GM19395 (cell line): Measurements from ENCODE around the gene MRPS35.
"Not testable (repeated sequence)": the region's sequence is repeated elsewhere in the genome, so short reads cannot be mapped to it uniquely, and the experiment has no call there.

Experiments used
- ATAC-seq: cut with Tn5 transposase; IDR thresholded peaks from one replicate; pipeline ENCODE4 v1.9.1; 2021; ENCODE audit warnings: mild to moderate bottlenecking, moderate library complexity; ENCODE audit not compliant: unreplicated experiment

The MRPS35 gene

DNA sequence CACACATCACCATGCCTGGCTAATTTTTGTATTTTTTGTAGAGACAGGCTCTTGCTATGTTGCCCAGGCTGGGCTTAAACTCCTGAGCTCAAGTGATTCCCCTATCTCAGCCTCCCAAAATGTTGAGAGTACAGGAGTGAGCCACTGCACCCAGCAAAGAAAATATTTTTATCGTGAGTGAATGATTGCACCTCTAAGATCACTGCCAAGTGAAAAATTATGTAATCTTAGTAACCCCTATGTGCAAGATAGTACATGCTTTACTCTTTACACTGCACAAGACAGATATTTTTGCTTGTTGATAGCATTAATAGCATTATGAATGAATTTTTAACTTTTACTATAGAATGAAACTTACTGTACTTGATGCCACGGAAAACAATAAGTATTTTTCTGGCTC, 3.4 kb upstream of the MRPS35 start:
- no peak for ATAC-seq

DNA sequence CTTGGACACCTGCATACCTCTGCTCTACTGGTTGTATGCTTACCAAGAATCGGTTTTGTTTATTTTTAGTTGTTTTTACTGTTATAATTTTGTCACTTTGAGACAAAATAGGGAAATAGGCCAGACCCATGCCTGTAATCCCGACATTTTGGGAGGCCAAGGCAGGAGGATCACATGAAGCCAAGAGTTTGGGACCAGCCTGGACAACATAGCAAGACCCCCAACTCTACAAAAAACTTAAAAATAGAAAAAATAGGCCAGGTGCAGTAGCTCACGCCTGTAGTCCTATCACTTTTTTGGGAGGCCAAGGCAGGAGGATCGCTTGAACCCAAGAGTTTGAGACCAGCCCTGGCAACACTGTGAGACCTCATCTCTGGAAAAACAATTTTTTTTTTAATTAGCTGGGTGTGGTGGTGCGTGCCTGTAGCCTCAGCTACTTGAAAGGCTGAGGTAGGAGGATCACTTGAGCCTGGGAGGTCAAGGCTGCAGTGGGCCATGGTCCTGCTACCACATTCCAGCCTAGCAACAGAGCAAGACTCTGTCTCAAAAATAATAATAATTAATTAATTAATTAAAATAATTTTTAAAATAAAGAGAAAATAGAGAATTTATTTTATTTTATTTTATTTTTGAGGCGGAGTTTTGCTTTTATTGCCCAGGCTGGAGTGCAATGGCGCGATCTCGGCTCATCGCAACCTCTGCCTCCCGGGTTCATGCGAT, 1.3 kb upstream of the MRPS35 start:
- ATAC-seq, result no peak

DNA sequence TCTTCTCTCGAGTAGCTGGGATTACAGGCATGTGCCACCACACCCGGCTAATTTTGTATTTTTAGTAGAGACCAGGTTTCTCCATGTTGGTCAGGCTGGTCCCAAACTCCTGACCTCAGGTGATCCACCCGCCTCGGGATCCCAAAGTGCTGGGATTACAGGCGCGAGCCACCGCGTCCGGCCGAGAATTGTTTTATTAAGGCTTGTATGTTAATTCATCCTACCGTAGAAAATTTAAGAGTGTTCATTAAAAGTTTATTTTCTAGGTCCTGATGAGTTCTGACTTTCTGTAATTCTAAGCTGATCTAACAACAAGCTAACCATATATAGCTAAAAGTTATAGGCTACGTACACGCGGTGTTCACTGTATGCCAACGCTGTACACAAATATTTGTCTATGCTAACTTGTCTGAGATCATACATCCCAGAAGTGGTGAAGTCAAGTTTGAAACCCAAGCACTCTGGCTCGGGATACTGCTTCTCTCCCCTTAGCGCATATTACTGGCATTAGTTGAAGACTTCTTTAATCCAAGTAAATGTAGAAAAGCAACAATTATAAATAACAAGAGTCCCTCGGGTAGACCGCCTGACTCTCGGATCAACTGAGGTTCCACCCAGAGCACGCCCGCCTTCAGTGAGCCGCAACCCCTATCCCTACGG, 570 bp upstream of the MRPS35 start:
- peak; percentile 60 for ATAC-seq

DNA sequence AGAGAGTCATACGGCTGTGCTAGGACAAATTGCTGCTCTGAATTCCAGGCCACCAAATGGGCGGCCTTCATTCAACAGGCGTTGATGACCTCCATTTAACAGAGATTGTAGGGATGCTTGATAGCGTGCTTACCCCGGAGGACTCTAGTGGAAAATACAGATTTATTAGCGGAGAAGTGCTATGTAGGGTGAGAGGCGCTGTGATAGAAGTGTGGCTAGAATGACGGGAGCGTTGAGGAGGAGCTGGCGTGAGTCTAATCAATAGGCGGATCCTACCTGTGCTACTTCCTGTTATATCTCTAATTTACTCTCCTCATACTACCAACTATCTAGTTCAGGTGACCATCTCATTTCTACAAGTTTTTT, 668 bp downstream of the MRPS35 start:
- peak; percentile 13 for ATAC-seq

DNA sequence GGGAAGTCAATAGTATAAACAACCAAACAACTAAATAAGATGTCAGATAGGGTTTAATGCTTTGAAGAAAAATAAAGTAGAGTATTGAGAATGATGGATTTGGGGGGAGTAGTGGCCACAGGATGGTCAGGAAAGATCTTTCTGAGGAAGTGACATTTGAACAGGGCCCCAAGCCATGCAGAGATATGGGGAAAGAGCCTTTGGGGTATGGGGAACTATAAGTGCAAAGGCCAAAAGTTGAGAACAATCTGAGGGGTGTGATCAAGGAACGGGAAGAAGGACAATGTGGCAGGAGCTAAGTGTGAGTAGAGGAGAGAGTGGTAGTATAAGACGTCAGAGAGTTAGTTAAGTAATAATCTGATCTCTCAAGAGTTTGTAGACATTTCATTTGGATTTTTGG, 1.3 kb downstream of the MRPS35 start:
- no peak for ATAC-seq

DNA sequence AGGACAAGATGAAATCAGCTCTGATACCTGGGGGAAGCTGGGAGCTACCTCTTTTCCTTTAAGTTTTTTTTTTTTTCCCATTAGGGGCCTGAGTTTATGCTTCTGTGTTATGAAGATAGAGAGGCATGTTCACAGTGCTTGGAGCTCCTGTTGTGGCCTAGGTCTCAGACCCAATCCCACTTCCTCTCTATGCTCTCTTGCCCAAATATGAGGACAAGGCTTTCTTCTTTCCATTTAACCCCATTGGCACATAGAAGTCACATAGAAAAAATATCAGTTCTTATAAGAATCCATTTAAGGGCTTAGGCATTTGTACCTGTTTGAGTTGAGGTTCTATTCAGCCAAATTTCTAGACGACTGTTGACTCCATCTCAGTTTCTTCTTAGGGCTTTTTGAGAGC, 12.6 kb downstream of the MRPS35 start:
- no peak for ATAC-seq

DNA sequence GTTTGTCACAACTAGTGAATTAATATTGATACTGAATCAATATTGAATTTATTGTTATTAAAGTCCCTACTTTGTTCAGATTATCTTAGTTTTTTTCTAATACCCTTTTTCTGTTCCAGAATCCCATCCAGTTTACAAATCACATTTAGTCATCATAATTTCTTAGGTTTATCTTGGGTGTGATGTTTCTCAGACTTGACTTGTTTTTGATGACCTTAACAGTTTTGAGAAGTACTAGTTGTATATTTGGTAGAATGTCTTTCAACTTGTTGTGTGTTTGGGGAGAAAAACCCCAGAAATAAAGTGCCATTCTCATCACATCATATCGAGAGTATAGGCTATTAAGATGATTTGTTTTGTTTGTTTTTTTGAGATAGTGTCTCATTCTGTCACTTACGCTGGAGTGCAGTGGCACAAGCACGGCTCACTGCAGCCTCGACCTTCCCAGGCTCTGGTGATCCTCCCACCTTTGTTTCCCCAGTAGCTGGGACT, 19.5 kb downstream of the MRPS35 start:
- no peak for ATAC-seq

DNA sequence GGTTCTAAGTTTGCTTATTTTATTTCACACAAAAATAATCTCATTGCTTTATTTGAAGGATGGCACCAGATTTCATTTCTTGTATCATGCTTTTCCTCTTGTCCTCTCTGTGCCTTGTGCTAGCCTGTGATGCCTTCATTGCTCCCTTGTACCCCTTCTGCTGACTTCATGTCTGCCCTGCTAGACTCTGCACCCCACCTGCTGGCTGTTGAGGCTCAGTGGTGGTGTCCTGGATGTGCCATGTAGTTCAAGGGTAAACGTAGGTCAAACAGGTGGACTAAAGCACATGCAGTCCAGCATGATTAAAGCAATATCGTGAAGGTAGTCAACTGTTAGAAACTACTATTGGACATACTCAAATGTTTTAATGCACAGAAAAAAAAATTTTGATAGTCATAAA, 21.6 kb downstream of the MRPS35 start:
- ATAC-seq, result no peak

DNA sequence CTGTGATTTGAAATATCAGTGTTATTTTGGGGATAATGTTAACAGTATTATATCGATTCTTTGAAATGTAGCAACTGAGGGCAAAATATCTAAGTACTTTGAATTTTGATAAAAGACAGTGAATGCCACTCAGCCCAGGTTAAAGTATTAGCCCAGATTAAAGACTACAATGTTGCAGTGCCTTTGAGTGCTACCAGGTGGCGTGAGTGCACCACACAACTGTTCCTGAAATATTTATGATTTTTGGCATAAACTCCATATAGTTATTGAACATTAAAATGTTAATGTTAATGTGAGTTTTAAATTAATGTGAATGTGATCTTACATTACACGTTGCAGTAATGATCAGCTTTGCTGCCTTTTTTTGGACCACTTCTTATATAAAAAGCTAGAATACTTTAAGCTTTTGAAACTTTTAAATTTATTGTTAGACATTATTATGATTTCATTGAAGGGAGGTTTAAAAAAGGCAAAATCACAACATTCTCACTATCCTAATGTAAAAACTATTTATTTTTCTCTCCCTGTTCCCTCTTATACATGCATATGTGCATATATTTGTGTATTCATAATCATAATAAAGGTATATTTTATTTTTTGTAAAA, 22.5 kb downstream of the MRPS35 start:
- peak; percentile 67 for ATAC-seq

DNA sequence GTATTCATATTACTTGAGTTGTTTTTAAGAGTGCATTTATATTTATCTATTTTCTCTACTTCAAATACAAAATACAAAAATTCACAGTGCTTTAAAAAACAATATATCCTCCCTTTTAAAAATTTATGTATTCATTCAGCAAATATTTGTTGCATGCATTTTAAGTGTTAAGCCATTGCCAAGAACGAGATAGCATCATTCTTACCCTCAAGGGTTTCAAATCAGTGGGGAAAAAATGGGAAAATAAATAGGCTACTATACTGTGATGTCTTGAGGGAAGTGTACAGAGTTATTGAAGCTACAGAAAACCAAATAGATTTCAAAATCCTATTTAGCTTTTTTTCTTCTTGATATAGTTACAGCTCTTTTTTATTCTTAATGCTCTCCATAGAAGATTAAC, 23.2 kb downstream of the MRPS35 start:
- no peak for ATAC-seq

DNA sequence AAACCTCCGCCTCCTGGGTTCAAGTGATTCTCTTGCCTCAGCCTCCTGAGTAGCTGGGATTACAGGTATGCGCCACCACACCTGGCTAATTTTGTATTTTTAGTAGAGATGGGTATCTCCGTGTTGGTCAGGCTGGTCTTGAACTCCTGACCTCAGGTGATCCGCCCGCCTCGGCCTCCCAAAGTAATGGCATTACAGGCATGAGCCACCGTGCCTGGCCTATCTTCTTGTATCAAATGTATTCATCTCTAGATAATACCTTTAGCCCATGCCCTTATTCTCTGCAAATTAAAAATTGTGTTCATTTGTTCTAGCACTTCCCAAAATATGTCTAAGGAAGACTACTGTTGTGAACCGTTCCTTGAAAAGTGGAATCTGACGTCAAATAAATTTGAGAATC, 23.7 kb downstream of the MRPS35 start:
- ATAC-seq, result not testable (repeated sequence)

DNA sequence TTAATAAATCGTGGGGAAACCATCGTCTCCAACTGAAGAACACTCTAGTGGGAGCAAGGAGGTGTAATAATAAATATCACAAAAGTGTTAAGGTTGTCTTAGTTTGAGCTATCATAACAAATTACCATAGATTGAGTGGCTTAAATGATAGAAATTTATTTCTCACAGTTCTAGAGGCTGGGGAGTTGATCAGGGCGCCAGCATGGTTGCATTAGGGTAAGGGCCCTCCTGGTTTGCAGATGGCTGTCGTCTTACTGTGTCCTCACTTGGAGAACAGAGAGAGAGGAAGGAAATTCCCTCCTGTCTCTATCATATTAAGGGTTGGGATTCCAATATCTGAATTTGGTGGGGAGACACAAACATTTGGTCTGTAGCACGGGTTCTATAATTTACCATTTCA, 33.0 kb downstream of the MRPS35 start:
- ATAC-seq, result no peak

DNA sequence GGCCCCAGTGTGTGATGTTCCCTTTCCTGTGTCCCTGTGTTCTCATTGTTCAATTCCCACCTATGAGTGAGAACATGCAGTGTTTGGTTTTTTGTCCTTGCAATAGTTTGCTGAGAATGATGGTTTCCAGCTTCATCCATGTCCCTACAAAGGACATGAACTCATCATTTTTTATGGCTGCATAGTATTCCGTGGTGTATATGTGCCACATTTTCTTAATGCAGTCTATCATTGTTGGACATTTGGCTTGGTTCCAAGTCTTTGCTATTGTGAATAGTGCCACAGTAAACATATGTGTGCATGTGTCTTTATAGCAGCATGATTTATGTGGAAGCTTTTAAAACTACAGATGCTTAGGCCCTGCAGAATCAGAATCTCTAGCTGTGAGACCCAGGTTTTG, 35.1 kb downstream of the MRPS35 start:
- not testable (repeated sequence) for ATAC-seq

DNA sequence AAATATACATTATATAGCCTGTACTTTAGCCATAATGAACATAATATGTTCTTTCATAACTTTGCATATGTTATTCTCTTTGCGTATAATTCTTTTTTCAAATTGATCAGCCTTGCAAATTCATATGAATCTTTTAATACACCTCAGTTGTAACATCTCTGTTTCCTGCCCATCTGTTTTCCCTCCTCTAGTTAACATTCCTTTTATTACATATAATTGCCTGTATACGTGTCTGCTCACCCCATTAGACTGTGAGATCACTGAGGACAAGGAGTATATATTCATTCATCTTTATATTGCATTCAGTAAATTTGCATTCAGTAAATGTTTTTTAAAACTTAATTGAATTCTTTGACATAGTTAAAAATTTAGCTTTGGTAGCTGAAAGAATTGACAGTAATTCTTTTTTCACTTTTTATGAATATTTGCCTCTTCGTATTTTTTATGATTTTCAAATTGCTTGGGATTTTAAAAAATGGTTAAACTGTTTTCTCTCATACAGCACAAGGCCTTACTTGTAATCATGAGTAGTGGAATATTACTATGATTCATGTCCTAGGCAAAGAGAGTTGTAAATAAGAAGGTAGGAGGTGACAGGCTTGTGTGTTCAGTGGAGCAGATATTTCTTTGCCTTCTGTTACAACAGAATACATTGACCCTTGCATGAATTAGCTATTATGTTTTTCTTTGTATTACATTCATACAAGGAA, 36.6 kb downstream of the MRPS35 start:
- ATAC-seq, result no peak

DNA sequence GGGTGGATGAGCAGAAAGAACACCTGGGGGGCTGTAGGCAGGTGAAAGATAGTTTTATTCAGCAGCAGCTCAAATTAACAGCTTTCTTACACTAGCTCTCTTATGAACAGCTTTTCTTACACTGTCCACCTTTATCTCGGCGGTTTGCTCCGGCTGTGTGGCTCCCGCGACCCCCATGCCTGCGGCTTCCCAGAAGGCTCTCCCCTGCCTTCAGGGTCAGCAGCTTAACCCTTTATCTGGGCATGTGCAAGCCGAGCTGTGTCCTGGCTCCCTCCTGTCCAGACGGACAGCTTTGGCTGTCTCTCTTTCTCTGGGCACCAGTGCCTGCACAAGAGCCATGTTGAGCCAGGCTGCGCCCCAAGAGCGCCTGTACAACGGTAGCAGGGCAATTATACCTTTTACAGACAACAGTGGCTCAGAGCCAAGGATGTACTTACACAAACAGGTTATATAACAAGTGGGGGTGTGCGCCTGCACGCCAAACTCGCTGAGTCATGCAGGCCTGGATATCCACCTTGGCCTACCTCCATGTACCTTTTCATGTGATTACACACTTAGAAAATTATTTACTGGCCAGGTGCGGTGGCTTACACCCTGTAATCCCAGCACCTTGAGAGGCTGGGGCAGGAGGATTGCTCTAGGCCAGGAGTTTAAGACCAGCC, 40.9 kb downstream of the MRPS35 start:
- ATAC-seq, result no peak

DNA sequence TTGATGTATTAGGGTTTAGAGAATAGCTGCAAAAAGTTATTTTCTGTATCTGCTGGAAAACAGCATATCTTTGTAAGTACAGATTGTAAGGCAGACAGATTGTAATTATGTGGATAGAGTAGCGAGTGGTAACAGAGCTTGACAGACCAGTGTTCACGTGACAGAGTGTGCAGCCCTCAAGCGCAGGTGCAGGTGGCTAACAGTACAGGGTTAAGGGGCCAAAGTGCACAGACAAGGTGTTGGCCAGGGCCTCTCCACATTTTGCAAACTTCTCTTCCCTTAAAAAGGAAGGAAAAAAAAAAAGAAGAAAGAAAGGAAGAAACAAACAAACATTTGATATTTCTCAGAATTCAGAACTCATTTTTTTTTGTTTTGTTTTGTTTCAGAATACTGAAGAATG, 44.2 kb downstream of the MRPS35 start:
- no peak for ATAC-seq

DNA sequence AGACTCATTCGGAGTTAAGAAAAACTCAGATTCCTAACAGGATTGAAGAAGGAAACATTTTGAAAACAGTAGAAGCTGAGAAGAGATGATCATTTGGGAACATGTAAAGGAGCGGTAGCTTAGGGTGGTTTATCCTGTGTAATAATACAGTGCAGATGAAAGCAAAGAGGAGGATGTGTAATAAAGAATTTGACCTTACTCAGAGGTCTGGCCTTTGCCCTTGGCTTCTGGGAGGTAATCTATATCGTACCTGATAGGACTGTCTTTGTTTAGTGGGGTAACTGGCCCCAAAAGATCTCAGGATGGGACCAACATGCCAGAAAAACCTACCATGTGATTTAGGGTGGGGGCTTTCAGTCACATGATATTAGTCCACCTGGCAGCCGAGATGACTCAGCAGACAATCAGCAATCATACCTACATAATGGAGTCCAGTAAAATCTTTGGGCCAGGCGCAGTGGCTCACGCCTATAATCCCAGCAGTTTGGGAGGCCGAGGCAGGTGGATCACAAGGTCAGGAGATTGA, 46.1 kb downstream of the MRPS35 start:
- no peak for ATAC-seq

DNA sequence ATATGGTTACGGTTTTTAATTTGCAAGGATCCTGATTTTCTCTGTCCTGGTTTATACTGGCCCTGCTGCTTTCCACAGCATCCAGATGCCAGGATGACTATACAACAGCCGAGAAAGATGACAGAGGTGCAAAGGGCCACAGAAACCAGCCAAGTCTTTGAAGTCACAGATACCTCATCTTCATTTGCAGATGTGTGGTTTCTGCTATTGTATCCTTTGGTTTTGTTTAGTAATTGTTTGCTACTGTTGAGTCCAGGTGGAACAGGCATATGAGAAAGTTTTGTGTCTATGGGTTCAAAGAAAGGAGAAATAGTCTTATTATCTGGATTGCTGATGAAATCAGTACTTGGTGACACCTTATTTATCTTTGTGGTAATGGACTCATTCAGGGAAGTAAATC, 52.1 kb downstream of the MRPS35 start:
- no peak for ATAC-seq

DNA sequence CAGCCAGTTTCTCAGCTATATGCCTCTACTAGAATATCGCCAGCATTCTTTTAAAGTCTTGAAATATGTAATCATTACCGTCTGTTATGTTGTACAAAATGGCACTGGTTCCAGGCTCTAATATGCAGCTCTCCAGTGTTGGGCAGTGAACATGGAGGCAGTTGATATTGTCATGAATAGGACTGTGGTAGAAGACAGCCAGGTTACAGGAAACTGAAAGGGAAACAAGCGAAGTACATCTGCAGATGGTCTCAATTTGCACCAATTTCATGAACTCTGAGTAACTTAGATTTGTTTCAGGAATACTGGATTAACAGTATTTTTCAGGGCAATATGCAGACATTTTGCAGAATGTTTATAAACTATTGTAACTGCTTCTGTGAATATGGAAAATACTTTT, 56.0 kb downstream of the MRPS35 start:
- peak; percentile 49 for ATAC-seq

DNA sequence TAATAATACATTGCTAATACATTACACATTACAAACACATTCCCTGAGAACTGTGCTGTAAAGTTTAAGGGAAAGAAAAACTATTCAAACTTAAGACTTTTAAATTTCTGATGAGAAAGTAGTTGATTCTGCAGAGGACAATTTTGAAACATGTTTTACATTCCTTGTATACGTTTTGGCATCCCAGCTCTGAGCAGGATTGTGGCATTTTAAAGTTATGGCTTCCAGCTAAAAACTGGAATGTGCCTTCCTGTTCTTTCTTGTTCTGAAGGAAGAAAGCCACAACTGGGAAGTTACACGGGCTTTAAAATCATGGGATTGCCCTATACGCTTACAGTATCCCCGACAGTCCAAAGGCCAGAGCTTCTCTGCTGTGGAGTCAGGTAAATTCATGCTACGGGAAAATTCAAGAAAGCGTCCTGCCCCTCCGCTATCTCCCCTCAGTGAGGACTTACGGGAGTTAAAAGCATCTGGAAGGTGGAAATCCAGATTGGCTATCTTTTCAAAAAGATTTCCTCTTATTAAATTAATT, 58.6 kb downstream of the MRPS35 start:
- ATAC-seq, result no peak
